ENCODE results near the gene PRDX2. TPM values are rescaled to one million over a fixed set of nuclear protein-coding genes. Genes with fewer than 3 reads are reported as not detected.

The PRDX2 gene
- total RNA-seq, 2 experiments from 2014 or later, result 357 to 399 TPM

DNA sequence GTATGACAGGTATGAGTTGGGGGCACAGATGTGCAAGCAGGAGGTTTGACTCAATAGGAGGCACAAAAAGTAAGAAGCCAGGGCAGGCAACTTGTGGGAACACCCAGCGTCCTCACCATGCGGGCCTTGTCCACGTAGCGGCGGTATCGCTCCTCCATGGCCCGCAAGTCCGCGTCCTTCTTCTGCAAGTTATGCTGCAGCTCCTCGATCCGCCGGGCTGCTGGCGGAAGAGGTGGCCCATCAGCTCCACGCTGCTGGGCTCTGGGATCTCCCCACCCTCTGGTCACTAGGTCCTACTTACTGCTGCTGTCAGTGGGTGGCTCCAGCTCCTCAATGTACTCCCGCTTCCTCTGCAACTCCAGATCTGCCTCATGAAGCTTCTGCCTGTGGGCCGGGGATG lies 36.9 kb downstream of the PRDX2 start:
- no peak for DNase-seq (ENCODE audit: low spot score)
- Histone ChIP-seq H3K9me3 (ENCODE audit: low read length) (no peaks in the 10 kb centered on the region), H3K79me2 (ENCODE audit: insufficient read depth, low read depth, low read length) (no peaks in the 10 kb centered on the region), H3K27ac (ENCODE audit: low read depth, low read length, poor library complexity, severe bottlenecking) (no peak overlapping the region), H3K4me1 (ENCODE audit: insufficient read depth, low read length, poor library complexity, severe bottlenecking) (no peaks in the 10 kb centered on the region), H3K36me3 (ENCODE audit: insufficient read depth, low read length) (no peaks in the 10 kb centered on the region), H3K4me2 (ENCODE audit: low read length) (no peak overlapping the region), H2AFZ (ENCODE audit: low read length) (no peak overlapping the region), H4K20me1 (ENCODE audit: insufficient read depth, low read length) (no peaks in the 10 kb centered on the region), H3K4me3 (ENCODE audit: low read depth, low read length, poor library complexity, severe bottlenecking) (no peak overlapping the region), H3K9me2 (ENCODE audit: insufficient read depth, low read length) (no peaks in the 10 kb centered on the region)
- intact Hi-C loops (cut with micrococcal nuclease; ENCODE audit: unreplicated experiment), result no loop called here
- BruUV-seq (replicated peaks), result no TSS peak
- ChIA-PET POLR2A (no interaction called here), CTCF (ENCODE audit: unreplicated experiment) (no interaction called here)
- TF ChIP-seq EZH2phosphoT487 (IDR thresholded peaks at IDR 0.05; ENCODE audit: borderline replicate concordance, low read depth, low read length), result no peak
- TF ChIP-seq, protein P1, sequence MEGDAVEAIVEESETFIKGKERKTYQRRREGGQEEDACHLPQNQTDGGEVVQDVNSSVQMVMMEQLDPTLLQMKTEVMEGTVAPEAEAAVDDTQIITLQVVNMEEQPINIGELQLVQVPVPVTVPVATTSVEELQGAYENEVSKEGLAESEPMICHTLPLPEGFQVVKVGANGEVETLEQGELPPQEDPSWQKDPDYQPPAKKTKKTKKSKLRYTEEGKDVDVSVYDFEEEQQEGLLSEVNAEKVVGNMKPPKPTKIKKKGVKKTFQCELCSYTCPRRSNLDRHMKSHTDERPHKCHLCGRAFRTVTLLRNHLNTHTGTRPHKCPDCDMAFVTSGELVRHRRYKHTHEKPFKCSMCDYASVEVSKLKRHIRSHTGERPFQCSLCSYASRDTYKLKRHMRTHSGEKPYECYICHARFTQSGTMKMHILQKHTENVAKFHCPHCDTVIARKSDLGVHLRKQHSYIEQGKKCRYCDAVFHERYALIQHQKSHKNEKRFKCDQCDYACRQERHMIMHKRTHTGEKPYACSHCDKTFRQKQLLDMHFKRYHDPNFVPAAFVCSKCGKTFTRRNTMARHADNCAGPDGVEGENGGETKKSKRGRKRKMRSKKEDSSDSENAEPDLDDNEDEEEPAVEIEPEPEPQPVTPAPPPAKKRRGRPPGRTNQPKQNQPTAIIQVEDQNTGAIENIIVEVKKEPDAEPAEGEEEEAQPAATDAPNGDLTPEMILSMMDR (conservative IDR thresholded peaks at IDR 0.05; ENCODE audit: low read length), result no peak

DNA sequence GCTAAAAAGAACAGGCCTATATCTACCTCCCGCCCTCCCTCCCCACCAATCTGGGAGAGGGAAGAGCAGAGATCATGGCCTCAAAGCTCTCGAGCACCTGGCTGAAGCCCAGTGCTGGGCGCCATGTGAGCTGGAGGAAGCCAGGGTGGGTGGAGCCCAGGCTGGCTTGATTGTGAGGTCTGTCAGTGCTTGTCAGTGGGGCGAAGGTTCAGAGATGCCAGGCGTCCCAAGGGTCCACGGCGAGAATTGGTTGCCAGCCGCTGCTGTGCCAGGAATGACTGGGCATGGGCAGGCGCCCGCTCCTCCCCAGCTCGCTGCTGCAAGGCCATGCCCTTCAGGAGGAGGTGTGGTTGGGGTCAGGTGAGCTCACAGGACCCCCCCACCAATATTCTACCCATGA lies 38.5 kb downstream of the PRDX2 start:
- Histone ChIP-seq H3K79me2 (ENCODE audit: insufficient read depth, low read depth, low read length) (no peaks in the 10 kb centered on the region), H2AFZ (ENCODE audit: low read length) (no peak overlapping the region), H3K9me2 (ENCODE audit: insufficient read depth, low read length) (no peaks in the 10 kb centered on the region), H3K36me3 (ENCODE audit: insufficient read depth, low read length) (no peaks in the 10 kb centered on the region), H3K4me3 (ENCODE audit: low read depth, low read length, poor library complexity, severe bottlenecking) (no peak overlapping the region), H3K27ac (ENCODE audit: low read depth, low read length, poor library complexity, severe bottlenecking) (no peak overlapping the region), H4K20me1 (ENCODE audit: insufficient read depth, low read length) (no peaks in the 10 kb centered on the region), H3K4me2 (ENCODE audit: low read length) (no peak overlapping the region), H3K9me3 (ENCODE audit: low read length) (no peaks in the 10 kb centered on the region), H3K4me1 (ENCODE audit: insufficient read depth, low read length, poor library complexity, severe bottlenecking) (no peaks in the 10 kb centered on the region)
- no peak for DNase-seq (ENCODE audit: low spot score)
- no TSS peak for BruUV-seq (replicated peaks)
- TF ChIP-seq EZH2phosphoT487 (IDR thresholded peaks at IDR 0.05; ENCODE audit: borderline replicate concordance, low read depth, low read length), result no peak
- TF ChIP-seq, protein P1 (conservative IDR thresholded peaks at IDR 0.05; ENCODE audit: low read length), result no peak
- CTCF ChIA-PET (ENCODE audit: unreplicated experiment), result interaction anchor here (0.6 kb wide), 1 partner anchor 102 kb away, joined by 3 read pairs; no protein-coding TSS in a partner anchor
- intact Hi-C loops (cut with micrococcal nuclease; ENCODE audit: unreplicated experiment), result no loop called here
- POLR2A ChIA-PET, result no interaction called here

DNA sequence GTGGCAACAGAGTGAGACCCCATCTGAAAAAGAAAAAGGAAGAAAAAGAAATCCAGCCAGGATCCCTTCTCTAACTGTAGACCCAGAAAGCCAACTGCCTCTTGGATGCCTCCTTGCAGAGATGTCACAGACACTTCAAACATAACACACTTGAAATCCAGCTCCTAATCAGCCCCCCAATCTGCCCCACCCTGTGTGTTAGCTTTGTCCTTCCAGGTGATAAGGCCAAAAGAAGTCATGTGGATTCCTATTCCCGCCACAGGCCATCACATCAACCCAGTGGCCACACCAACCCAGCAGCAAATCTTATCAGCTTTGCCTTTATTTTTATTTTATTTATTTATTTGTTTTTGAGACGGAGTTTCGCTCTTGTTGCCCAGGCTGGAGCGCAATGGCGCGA lies 41.9 kb downstream of the PRDX2 start:
- ChIA-PET POLR2A (interaction anchor here (0.6 kb wide), 1 partner anchor 874 kb away, joined by 4 read pairs; no protein-coding TSS in a partner anchor), CTCF (ENCODE audit: unreplicated experiment) (no interaction called here)
- H3K4me2 ChIP-seq (ENCODE audit: low read length), result no peak overlapping the region
- TF ChIP-seq, protein P1 (conservative IDR thresholded peaks at IDR 0.05; ENCODE audit: low read length), result no peak
- TF ChIP-seq EZH2phosphoT487 (IDR thresholded peaks at IDR 0.05; ENCODE audit: borderline replicate concordance, low read depth, low read length), result no peak
- no peaks in the 10 kb centered on the region for H3K36me3 ChIP-seq (ENCODE audit: insufficient read depth, low read length)
- no peaks in the 10 kb centered on the region for H4K20me1 ChIP-seq (ENCODE audit: insufficient read depth, low read length)
- no peak for DNase-seq (ENCODE audit: low spot score)
- H3K27ac ChIP-seq (ENCODE audit: low read depth, low read length, poor library complexity, severe bottlenecking), result no peak overlapping the region
- no peaks in the 10 kb centered on the region for H3K79me2 ChIP-seq (ENCODE audit: insufficient read depth, low read depth, low read length)
- no peaks in the 10 kb centered on the region for H3K9me3 ChIP-seq (ENCODE audit: low read length)
- intact Hi-C loops (cut with micrococcal nuclease; ENCODE audit: unreplicated experiment), result loop anchor here (1.0 kb wide), 1 partner anchor 37 kb away; no protein-coding TSS in a partner anchor
- H3K4me1 ChIP-seq (ENCODE audit: insufficient read depth, low read length, poor library complexity, severe bottlenecking), result no peaks in the 10 kb centered on the region
- BruUV-seq (replicated peaks), result no TSS peak
- H3K4me3 ChIP-seq (ENCODE audit: low read depth, low read length, poor library complexity, severe bottlenecking), result no peak overlapping the region
- H2AFZ ChIP-seq (ENCODE audit: low read length), result no peak overlapping the region
- H3K9me2 ChIP-seq (ENCODE audit: insufficient read depth, low read length), result no peaks in the 10 kb centered on the region
